ENCODE data around the gene SLC33A1.

DNA sequence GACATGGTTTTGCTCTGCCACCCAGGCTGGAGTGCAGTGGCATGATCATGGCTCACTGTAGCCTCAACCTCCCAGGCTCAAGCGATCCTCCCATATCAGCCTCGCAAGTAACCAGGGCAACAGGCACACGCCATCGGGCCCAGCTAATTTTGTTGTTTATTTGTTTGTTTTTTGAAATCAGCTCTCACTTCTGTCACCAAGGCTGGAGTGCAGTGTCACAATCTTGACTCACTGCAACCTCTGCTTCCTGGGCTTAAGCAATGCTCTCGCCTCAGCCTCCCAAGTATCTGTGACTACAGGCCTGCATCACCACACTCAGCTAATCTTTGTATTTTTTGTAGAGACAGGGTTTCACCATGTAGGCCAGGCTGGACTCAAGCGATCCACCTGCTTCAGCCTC lies 83.1 kb downstream of the SLC33A1 start:
- TF ChIP-seq, protein P1, sequence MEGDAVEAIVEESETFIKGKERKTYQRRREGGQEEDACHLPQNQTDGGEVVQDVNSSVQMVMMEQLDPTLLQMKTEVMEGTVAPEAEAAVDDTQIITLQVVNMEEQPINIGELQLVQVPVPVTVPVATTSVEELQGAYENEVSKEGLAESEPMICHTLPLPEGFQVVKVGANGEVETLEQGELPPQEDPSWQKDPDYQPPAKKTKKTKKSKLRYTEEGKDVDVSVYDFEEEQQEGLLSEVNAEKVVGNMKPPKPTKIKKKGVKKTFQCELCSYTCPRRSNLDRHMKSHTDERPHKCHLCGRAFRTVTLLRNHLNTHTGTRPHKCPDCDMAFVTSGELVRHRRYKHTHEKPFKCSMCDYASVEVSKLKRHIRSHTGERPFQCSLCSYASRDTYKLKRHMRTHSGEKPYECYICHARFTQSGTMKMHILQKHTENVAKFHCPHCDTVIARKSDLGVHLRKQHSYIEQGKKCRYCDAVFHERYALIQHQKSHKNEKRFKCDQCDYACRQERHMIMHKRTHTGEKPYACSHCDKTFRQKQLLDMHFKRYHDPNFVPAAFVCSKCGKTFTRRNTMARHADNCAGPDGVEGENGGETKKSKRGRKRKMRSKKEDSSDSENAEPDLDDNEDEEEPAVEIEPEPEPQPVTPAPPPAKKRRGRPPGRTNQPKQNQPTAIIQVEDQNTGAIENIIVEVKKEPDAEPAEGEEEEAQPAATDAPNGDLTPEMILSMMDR (conservative IDR thresholded peaks at IDR 0.05) = no peak
- no peak for TF ChIP-seq EZH2 (IDR thresholded peaks at IDR 0.05; ENCODE audit: low read depth)

Data from PC-9 (cell line).